CD4-positive, CD25-positive, alpha-beta regulatory T cell (primary cell): ENCODE data around the gene PNLIPRP1. TPM values are rescaled to one million over a fixed set of nuclear protein-coding genes. Genes with fewer than 3 reads are reported as not detected.

Source experiments
- ATAC-seq, 2 donors: fragments of 150-1000 bp; cut with Tn5 transposase; one replicate each; pipeline ENCODE4 v1.10.0; 2021; ENCODE audit warnings: low read depth in 2 of 2, moderate number of reproducible peaks in 2 of 2, moderate library complexity in 1 of 2
- DNase-seq, 3 donors: peaks; one replicate each; pipeline versions ENCODE4 v3.0.0 to v3.0.0-alpha.2; 2012 to 2022; ENCODE audit warnings: mixed read lengths in 1 of 3
- H3K27ac ChIP-seq: one replicate; pipeline ENCODE4 v1.7.0; 2013; ENCODE audit warnings: mild to moderate bottlenecking, low read length; ENCODE audit not compliant: insufficient read depth, poor library complexity, severe bottlenecking
- H3K27me3 ChIP-seq: one replicate; pipeline ENCODE4 v1.7.0; 2013; ENCODE audit warnings: low read length; ENCODE audit not compliant: control insufficient read depth, insufficient read depth
- H3K36me3 ChIP-seq: one replicate; pipeline ENCODE4 v1.7.0; 2013; ENCODE audit warnings: mild to moderate bottlenecking, low read length, moderate library complexity; ENCODE audit not compliant: control insufficient read depth, insufficient read depth
- H3K4me1 ChIP-seq: 2 replicates; pipeline ENCODE4 v1.7.0; 2013; ENCODE audit warnings: mild to moderate bottlenecking, low read length; ENCODE audit not compliant: insufficient read depth, control insufficient read depth, poor library complexity, severe bottlenecking
- H3K4me3 ChIP-seq: one replicate; pipeline ENCODE4 v1.7.0; 2013; ENCODE audit warnings: low read depth, mild to moderate bottlenecking, low read length, moderate library complexity
- H3K9me3 ChIP-seq, 2 experiments: 1 replicate in 1 of 2; 2 replicates in 1 of 2; pipeline ENCODE4 v1.7.0; 2013; ENCODE audit warnings: low read length in 2 of 2, mild to moderate bottlenecking in 1 of 2, moderate library complexity in 1 of 2; ENCODE audit not compliant: control insufficient read depth in 2 of 2
- H3K27ac Mint-ChIP-seq, 3 donors: one replicate each; pipeline ENCODE4 v1.8.0; 2020 to 2022; ENCODE audit warnings: mild to moderate bottlenecking in 3 of 3, mixed read lengths in 3 of 3, moderate library complexity in 2 of 3
- H3K27me3 Mint-ChIP-seq: one replicate; pipeline ENCODE4 v1.8.0; 2022; ENCODE audit warnings: mild to moderate bottlenecking, mixed read lengths
- H3K36me3 Mint-ChIP-seq: one replicate; pipeline ENCODE4 v1.8.0; 2020; ENCODE audit warnings: mixed read lengths
- H3K4me1 Mint-ChIP-seq, 4 donors: one replicate each; pipeline ENCODE4 v1.8.0; 2020 to 2022; ENCODE audit warnings: mixed read lengths in 4 of 4, mild to moderate bottlenecking in 1 of 4
- H3K4me3 Mint-ChIP-seq, 4 donors: one replicate each; pipeline ENCODE4 v1.8.0; 2020 to 2022; ENCODE audit warnings: mild to moderate bottlenecking in 4 of 4, mixed read lengths in 4 of 4, moderate library complexity in 3 of 4
- H3K9me3 Mint-ChIP-seq, 7 donors: one replicate each; pipeline ENCODE4 v1.8.0; 2020 to 2022; ENCODE audit warnings: mixed read lengths in 7 of 7, mild to moderate bottlenecking in 3 of 7, moderate library complexity in 2 of 7
- polyA plus RNA-seq, 4 donors: library from polyadenylated mRNA; unstranded; fragments of 300-500 nt; fragmentation: Illumina TruSeq; gene quantifications; one replicate each; pipeline ENCODE4 v1.2.3, GENCODE V29; 2021
- total RNA-seq: library from RNA; stranded (reverse); gene quantifications from one replicate; pipeline ENCODE4 v1.2.3, GENCODE V29; 2022

The PNLIPRP1 gene
- total and polyA plus RNA-seq, 5 donors from 2014 or later: not detected

DNA sequence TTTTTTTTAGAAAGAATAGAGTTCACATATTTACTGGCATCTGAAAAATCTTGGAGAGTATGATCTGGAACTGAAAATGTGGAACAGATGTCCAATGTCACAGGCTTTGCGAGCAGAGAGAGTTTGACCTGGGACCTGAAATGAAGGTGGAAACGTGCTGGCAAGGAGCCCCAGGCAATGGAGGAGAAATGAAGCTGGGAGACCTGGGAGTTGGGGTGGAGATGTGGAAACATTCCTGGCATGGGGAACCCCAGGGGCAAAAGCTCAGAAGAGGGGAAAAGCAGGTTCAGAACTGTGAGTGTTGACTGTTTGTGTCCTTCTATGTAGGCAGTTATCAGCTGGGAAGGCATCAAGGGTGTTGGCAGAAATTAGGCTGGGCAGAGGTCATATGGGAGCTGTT, 22.7 kb downstream of the PNLIPRP1 start:
- ATAC-seq: no peak
- H3K27me3 Mint-ChIP-seq: peaks cover 9% of the 10 kb centered on the region
- no peaks in the 10 kb centered on the region for H3K27me3 ChIP-seq

GRCh38 chr10:116614796-116615195, 24.0 kb downstream of the PNLIPRP1 start:
- no peak for DNase-seq
- Mint-ChIP-seq H3K9me3 (peaks cover 0 to 1% (median 0%) of the 10 kb centered on the region in 7 donors), H3K27ac (no peak overlapping the region), H3K4me3 (no peak overlapping the region), H3K4me1 (no peaks in the 10 kb centered on the region), H3K27me3 (peaks cover 4% of the 10 kb centered on the region), H3K36me3 (no peaks in the 10 kb centered on the region)
- no peaks in the 10 kb centered on the region for H3K9me3 ChIP-seq
- no peaks in the 10 kb centered on the region for H3K27me3 ChIP-seq
- ATAC-seq: no peak
- H3K36me3 ChIP-seq: no peaks in the 10 kb centered on the region
- no peak overlapping the region for H3K4me3 ChIP-seq
- H3K4me1 ChIP-seq: no peaks in the 10 kb centered on the region
- H3K27ac ChIP-seq: no peak overlapping the region

More for the DNA sequence above, 22.7 kb downstream of the PNLIPRP1 start:
- Histone ChIP-seq H3K9me3 (no peaks in the 10 kb centered on the region), H3K27ac (no peak overlapping the region), H3K36me3 (no peaks in the 10 kb centered on the region), H3K4me3 (no peak overlapping the region), H3K4me1 (no peaks in the 10 kb centered on the region)
- Mint-ChIP-seq H3K27ac (no peak overlapping the region), H3K4me3 (no peak overlapping the region), H3K9me3 (peaks cover 0 to 1% (median 0%) of the 10 kb centered on the region in 7 donors), H3K36me3 (no peaks in the 10 kb centered on the region), H3K4me1 (no peaks in the 10 kb centered on the region)
- no peak for DNase-seq

DNA sequence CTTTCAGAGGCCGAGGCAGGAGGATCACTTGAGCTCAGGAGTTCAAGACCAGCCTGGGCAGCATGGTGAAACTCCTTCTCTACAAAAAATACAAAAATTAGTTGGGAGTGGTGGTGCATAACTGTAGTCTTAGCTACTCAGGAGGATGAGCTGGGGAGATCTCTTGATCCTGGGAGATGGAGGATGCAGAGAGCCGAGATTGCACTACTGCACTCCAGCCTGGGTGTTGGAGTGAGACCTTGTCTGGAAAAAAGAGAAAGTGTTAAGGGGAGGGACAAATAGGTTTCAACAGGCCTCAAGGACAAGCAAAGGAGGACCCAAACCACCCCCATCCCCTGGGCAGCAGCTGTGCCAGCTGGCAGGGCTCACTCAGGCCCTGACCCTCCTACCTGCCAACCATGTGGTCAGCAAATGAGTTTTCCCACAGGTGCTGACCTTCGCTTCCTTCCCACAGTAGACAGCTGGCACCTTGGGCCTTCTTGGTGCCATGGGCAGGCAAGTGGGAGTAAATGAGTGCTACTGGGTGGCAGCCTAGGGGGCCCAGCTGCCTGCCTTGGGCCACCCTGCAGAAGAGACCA, 24.5 kb downstream of the PNLIPRP1 start:
- DNase-seq (no peak), ATAC-seq (no peak)
- no peak overlapping the region for H3K27ac Mint-ChIP-seq
- Histone ChIP-seq H3K27me3 (no peaks in the 10 kb centered on the region), H3K9me3 (no peaks in the 10 kb centered on the region), H3K4me1 (no peaks in the 10 kb centered on the region), H3K27ac (no peak overlapping the region), H3K36me3 (no peaks in the 10 kb centered on the region), H3K4me3 (no peak overlapping the region)
- peaks cover 0 to 3% (median 0%) of the 10 kb centered on the region in 7 donors for H3K9me3 Mint-ChIP-seq
- H3K27me3 Mint-ChIP-seq: peaks cover 4% of the 10 kb centered on the region
- H3K4me3 Mint-ChIP-seq: no peak overlapping the region
- no peaks in the 10 kb centered on the region for H3K36me3 Mint-ChIP-seq
- no peaks in the 10 kb centered on the region for H3K4me1 Mint-ChIP-seq

DNA sequence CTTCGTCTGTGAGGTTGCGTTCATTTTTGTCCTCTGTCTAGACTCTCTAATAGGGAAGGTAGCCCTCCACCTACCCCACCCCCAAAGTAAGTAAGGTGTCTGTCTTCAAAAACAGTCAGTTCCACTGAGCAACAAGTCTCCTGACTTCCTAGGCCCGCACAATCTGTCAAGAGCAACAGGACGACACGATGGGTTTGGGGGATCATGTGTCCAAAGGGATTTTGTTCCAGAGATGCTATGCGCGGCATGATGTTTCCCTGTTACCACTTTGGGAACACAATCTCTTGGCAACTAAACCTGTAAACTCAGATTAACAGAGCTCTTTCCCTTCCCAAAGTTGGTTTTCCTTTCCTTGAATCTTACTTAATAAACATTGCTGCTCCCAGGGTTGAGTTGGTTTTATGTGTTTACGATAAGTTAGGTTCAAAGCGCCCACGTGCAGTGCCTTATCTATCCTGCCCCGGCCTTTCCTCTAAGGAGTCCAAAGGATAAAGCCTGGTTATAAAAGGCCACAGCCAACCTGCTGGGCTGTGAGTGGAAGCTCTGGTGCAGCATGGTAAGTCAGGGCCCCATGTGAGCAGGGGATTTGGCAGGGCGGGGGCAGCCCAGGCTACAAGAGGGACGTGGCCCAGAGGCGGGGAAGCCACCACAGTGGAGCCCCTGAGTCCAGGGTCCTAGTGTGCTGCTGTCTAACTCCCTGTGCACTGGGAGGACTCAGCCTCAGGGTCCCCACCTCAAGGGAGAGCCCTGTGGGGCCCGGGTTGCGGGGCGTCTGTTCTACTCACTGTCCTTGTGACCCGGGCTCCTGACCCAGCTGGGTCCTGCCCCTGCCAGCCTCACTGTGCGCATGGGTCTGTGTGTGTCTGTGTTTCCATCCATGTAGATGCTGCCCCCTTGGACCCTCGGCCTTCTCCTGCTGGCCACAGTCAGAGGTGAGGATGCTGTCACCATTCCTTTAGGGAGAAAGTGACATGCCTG, 30.0 kb downstream of the PNLIPRP1 start, which contains the start of gene PNLIPRP2:
PNLIPRP2 (plus strand) TSS at position 531 of the 978 bp plus-strand sequence.
- Mint-ChIP-seq H3K27me3 (peaks cover 2% of the 10 kb centered on the region), H3K4me3 (no peak within 1 kb of the TSS), H3K9me3 (peaks cover 0 to 3% (median 1%) of the 10 kb centered on the region in 7 donors), H3K4me1 (no peaks in the 10 kb centered on the region), H3K27ac (peak within 1 kb of the TSS in 1 of 3 donors; percentile 14), H3K36me3 (no peaks in the 10 kb centered on the region)
- no peak within 1 kb of the TSS for H3K27ac ChIP-seq
- no peaks in the 10 kb centered on the region for H3K4me1 ChIP-seq
- ATAC-seq (no peak), DNase-seq (no peak)
- H3K27me3 ChIP-seq: no peaks in the 10 kb centered on the region
- H3K4me3 ChIP-seq: no peak within 1 kb of the TSS
- H3K36me3 ChIP-seq: no peaks in the 10 kb centered on the region
- H3K9me3 ChIP-seq: no peaks in the 10 kb centered on the region

DNA sequence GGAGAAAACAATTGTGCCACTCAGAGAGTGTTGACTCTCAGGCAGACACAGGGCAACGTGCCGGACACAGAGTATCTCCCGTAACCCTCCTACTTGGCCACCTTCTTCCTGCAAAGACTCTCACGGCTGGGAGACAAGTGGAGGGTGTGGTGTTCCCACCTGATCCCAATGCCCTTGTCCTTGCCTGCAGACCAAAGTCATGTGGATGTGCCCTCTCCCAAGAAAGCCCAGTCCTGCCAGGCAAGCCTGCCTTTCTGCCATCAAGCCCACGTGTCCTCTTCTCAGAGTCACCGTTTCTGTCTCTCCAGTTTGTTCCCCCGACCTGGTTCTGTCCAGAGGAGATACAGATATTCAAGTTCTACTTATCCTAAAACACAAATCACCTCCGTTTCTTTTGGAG, 30.7 kb downstream of the PNLIPRP1 start:
- Mint-ChIP-seq H3K4me3 (no peak overlapping the region), H3K36me3 (no peaks in the 10 kb centered on the region), H3K9me3 (peaks cover 0 to 3% (median 1%) of the 10 kb centered on the region in 7 donors), H3K27ac (no peak overlapping the region), H3K4me1 (no peaks in the 10 kb centered on the region), H3K27me3 (peaks cover 4% of the 10 kb centered on the region)
- ATAC-seq (no peak), DNase-seq (no peak)
- Histone ChIP-seq H3K9me3 (no peaks in the 10 kb centered on the region), H3K4me3 (no peak overlapping the region), H3K4me1 (no peaks in the 10 kb centered on the region), H3K27ac (no peak overlapping the region), H3K36me3 (no peaks in the 10 kb centered on the region), H3K27me3 (no peaks in the 10 kb centered on the region)

GRCh38 chr10:116621934-116622655, 31.3 kb downstream of the PNLIPRP1 start:
- no peak for DNase-seq
- Mint-ChIP-seq H3K27ac (no peak overlapping the region), H3K4me1 (no peaks in the 10 kb centered on the region), H3K4me3 (no peak overlapping the region), H3K9me3 (peaks cover 0 to 3% (median 1%) of the 10 kb centered on the region in 7 donors), H3K36me3 (no peaks in the 10 kb centered on the region), H3K27me3 (peaks cover 4% of the 10 kb centered on the region)
- H3K9me3 ChIP-seq: no peaks in the 10 kb centered on the region
- H3K27ac ChIP-seq: no peak overlapping the region
- H3K36me3 ChIP-seq: no peaks in the 10 kb centered on the region
- H3K27me3 ChIP-seq: no peaks in the 10 kb centered on the region
- no peak overlapping the region for H3K4me3 ChIP-seq
- H3K4me1 ChIP-seq: no peaks in the 10 kb centered on the region
- ATAC-seq: no peak

DNA sequence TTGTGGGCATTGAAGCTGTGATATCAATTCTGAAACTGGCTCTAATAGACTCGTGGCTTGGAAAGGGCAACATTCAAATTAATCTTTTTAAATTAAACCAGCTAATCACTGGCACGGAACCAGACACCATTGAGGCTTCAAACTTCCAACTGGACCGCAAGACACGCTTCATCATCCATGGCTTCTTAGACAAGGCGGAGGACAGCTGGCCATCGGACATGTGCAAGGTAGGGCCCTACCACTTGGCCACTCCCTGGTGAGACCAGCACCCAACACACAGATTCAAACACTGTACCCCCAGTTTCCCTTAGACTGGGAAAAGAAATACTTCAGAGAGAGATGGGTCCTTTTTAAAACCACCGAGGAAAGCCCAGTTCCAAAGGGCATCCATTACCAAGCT, 35.1 kb downstream of the PNLIPRP1 start:
- Mint-ChIP-seq H3K27me3 (peaks cover 4% of the 10 kb centered on the region), H3K4me1 (no peaks in the 10 kb centered on the region), H3K9me3 (peaks cover 0 to 2% (median 0%) of the 10 kb centered on the region in 7 donors), H3K36me3 (no peaks in the 10 kb centered on the region), H3K4me3 (no peak overlapping the region), H3K27ac (peak overlapping the region in 1 of 3 donors; percentile 28)
- ATAC-seq: no peak
- Histone ChIP-seq H3K4me1 (no peaks in the 10 kb centered on the region), H3K36me3 (no peaks in the 10 kb centered on the region), H3K27ac (no peak overlapping the region), H3K27me3 (no peaks in the 10 kb centered on the region), H3K4me3 (no peak overlapping the region), H3K9me3 (no peaks in the 10 kb centered on the region)
- DNase-seq: no peak
